Measurements from ENCODE around the gene KDELR1. TPM values are rescaled to one million over a fixed set of nuclear protein-coding genes. Genes with fewer than 3 reads are reported as not detected.

KDELR1 gene
- total RNA-seq, 1 donor from 2014 or later, result 213 TPM

- no peak for DNase-seq
- no peak overlapping the region for H3K4me3 Mint-ChIP-seq (ENCODE audit: unreplicated experiment)
- TF ChIP-seq, protein P1, sequence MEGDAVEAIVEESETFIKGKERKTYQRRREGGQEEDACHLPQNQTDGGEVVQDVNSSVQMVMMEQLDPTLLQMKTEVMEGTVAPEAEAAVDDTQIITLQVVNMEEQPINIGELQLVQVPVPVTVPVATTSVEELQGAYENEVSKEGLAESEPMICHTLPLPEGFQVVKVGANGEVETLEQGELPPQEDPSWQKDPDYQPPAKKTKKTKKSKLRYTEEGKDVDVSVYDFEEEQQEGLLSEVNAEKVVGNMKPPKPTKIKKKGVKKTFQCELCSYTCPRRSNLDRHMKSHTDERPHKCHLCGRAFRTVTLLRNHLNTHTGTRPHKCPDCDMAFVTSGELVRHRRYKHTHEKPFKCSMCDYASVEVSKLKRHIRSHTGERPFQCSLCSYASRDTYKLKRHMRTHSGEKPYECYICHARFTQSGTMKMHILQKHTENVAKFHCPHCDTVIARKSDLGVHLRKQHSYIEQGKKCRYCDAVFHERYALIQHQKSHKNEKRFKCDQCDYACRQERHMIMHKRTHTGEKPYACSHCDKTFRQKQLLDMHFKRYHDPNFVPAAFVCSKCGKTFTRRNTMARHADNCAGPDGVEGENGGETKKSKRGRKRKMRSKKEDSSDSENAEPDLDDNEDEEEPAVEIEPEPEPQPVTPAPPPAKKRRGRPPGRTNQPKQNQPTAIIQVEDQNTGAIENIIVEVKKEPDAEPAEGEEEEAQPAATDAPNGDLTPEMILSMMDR (IDR thresholded peaks at IDR 0.05; ENCODE audit: partially characterized antibody, unreplicated experiment), result no peak
- H3K36me3 Mint-ChIP-seq (ENCODE audit: unreplicated experiment), result no peaks in the 10 kb centered on the region
- no peak overlapping the region for H3K27ac Mint-ChIP-seq (ENCODE audit: unreplicated experiment)
- peaks cover 2% of the 10 kb centered on the region for H3K27me3 Mint-ChIP-seq (ENCODE audit: unreplicated experiment)
- peaks cover 9% of the 10 kb centered on the region for H3K4me1 Mint-ChIP-seq (ENCODE audit: low read depth, unreplicated experiment)
- H3K9me3 Mint-ChIP-seq (ENCODE audit: unreplicated experiment), result peaks cover 1% of the 10 kb centered on the region
Measured at GRCh38 chr19:48341515-48342413, 49.6 kb downstream of the KDELR1 start.

GRCh38 chr19:48340995-48341394 lies 50.4 kb downstream of the KDELR1 start:
- no peaks in the 10 kb centered on the region for H3K36me3 Mint-ChIP-seq (ENCODE audit: unreplicated experiment)
- H3K9me3 Mint-ChIP-seq (ENCODE audit: unreplicated experiment), result peaks cover 3% of the 10 kb centered on the region
- peaks cover 9% of the 10 kb centered on the region for H3K4me1 Mint-ChIP-seq (ENCODE audit: low read depth, unreplicated experiment)
- DNase-seq, result no peak
- H3K4me3 Mint-ChIP-seq (ENCODE audit: unreplicated experiment), result no peak overlapping the region
- TF ChIP-seq, protein P1 (IDR thresholded peaks at IDR 0.05; ENCODE audit: partially characterized antibody, unreplicated experiment), result no peak
- no peak overlapping the region for H3K27ac Mint-ChIP-seq (ENCODE audit: unreplicated experiment)
- H3K27me3 Mint-ChIP-seq (ENCODE audit: unreplicated experiment), result peaks cover 2% of the 10 kb centered on the region

GRCh38 chr19:48338802-48339503 lies 52.4 kb downstream of the KDELR1 start:
- Mint-ChIP-seq H3K36me3 (ENCODE audit: unreplicated experiment) (no peaks in the 10 kb centered on the region), H3K4me1 (ENCODE audit: low read depth, unreplicated experiment) (peaks cover 9% of the 10 kb centered on the region)
- TF ChIP-seq, protein P1 (IDR thresholded peaks at IDR 0.05; ENCODE audit: partially characterized antibody, unreplicated experiment), result no peak

GRCh38 chr19:48338253-48338755 lies 53.0 kb downstream of the KDELR1 start:
- no peaks in the 10 kb centered on the region for H3K36me3 Mint-ChIP-seq (ENCODE audit: unreplicated experiment)
- DNase-seq, result no peak

More at GRCh38 chr19:48338802-48339503, 52.4 kb downstream of the KDELR1 start:
- DNase-seq, result no peak
- Mint-ChIP-seq H3K27ac (ENCODE audit: unreplicated experiment) (no peak overlapping the region), H3K9me3 (ENCODE audit: unreplicated experiment) (peaks cover 8% of the 10 kb centered on the region), H3K4me3 (ENCODE audit: unreplicated experiment) (peak overlapping the region; percentile 30), H3K27me3 (ENCODE audit: unreplicated experiment) (peaks cover 2% of the 10 kb centered on the region)

More at GRCh38 chr19:48338253-48338755, 53.0 kb downstream of the KDELR1 start:
- H3K27ac Mint-ChIP-seq (ENCODE audit: unreplicated experiment), result peak overlapping the region; percentile 48
- no peak overlapping the region for H3K4me3 Mint-ChIP-seq (ENCODE audit: unreplicated experiment)
- peaks cover 2% of the 10 kb centered on the region for H3K27me3 Mint-ChIP-seq (ENCODE audit: unreplicated experiment)
- H3K4me1 Mint-ChIP-seq (ENCODE audit: low read depth, unreplicated experiment), result peaks cover 11% of the 10 kb centered on the region
- peaks cover 8% of the 10 kb centered on the region for H3K9me3 Mint-ChIP-seq (ENCODE audit: unreplicated experiment)
- TF ChIP-seq, protein P1 (IDR thresholded peaks at IDR 0.05; ENCODE audit: partially characterized antibody, unreplicated experiment), result no peak

All from glutamatergic neuron (in vitro differentiated cells).